Stimulated activated CD8-positive, alpha-beta memory T cell treated with anti-CD3 and anti-CD28 coated beads, Interleukin-7, amount 100 ng/mL, for 24 hours (primary cell): ENCODE measurements around the gene IL17RB.

Experiments used
- DNase-seq: peaks from one replicate; pipeline ENCODE4 v3.0.0-alpha.2; 2020; ENCODE audit warnings: low read depth

IL17RB gene

GRCh38 chr3:53860196-53860595 is 13.8 kb downstream of the IL17RB start:
- no peak for DNase-seq

- DNase-seq = no peak
Observed at GRCh38 chr3:53862241-53862640, 15.9 kb downstream of the IL17RB start.

GRCh38 chr3:53863145-53863544 is 16.8 kb downstream of the IL17RB start:
- DNase-seq = no peak

- no peak for DNase-seq
Observed at GRCh38 chr3:53865732-53866499, 19.5 kb downstream of the IL17RB start.

- no peak for DNase-seq
Observed at GRCh38 chr3:53880396-53881345, 34.3 kb downstream of the IL17RB start.

- DNase-seq = peak; percentile 65
Observed at GRCh38 chr3:53881691-53882593, 35.6 kb downstream of the IL17RB start, which contains the start of gene ACTR8. Gene ACTR8 (minus strand): TSS chr3:53882152. CDS start chr3:53882101, 51 bp downstream.

GRCh38 chr3:53883008-53883407 is 36.6 kb downstream of the IL17RB start:
- DNase-seq = no peak

GRCh38 chr3:53884623-53885022 is 38.3 kb downstream of the IL17RB start:
- no peak for DNase-seq

- DNase-seq = no peak
Observed at GRCh38 chr3:53885239-53885638, 38.9 kb downstream of the IL17RB start.

- DNase-seq = no peak
Observed at GRCh38 chr3:53887446-53887845, 41.1 kb downstream of the IL17RB start.

GRCh38 chr3:53888232-53888631 is 41.9 kb downstream of the IL17RB start:
- DNase-seq = no peak

GRCh38 chr3:53890726-53891475 is 44.5 kb downstream of the IL17RB start:
- no peak for DNase-seq

GRCh38 chr3:53891497-53892285 is 45.3 kb downstream of the IL17RB start, which contains the start of gene SELENOK:
Gene SELENOK (minus strand): TSS chr3:53891859.
- peak; percentile 93 for DNase-seq

GRCh38 chr3:53892286-53892637 is 45.9 kb downstream of the IL17RB start:
- no peak for DNase-seq

- DNase-seq = no peak
Observed at GRCh38 chr3:53899750-53900149, 53.4 kb downstream of the IL17RB start.

GRCh38 chr3:53900666-53901331 is 54.4 kb downstream of the IL17RB start:
- DNase-seq = no peak

- no peak for DNase-seq
Observed at GRCh38 chr3:53902067-53902466, 55.7 kb downstream of the IL17RB start.

- DNase-seq = no peak
Observed at GRCh38 chr3:53902711-53903110, 56.3 kb downstream of the IL17RB start.

GRCh38 chr3:53913401-53913800 is 67.0 kb downstream of the IL17RB start:
- DNase-seq = no peak
